ENCODE data around the gene GLDC.

Gene GLDC

GRCh38 chr9:6489099-6489498, 156.4 kb downstream of the GLDC start:
- DNase-seq: no peak

GRCh38 chr9:6488395-6488794, 157.1 kb downstream of the GLDC start:
- no peak for DNase-seq

GRCh38 chr9:6484210-6484609, 161.3 kb downstream of the GLDC start:
- no peak for DNase-seq
